WTC11 (cell line): ENCODE results near the gene WDFY4. TPM values are rescaled to one million over a fixed set of nuclear protein-coding genes. Genes with fewer than 3 reads are reported as not detected.

Source experiments
- ATAC-seq: fragments of 200-7000 bp; cut with Tn5 transposase; 2 replicates; pipeline ENCODE4 v1.10.0; 2021; ENCODE audit warnings: mild to moderate bottlenecking, moderate library complexity
- CTCF ChIA-PET: fragments of 300-600 bp; sonication (Branson Sonifier 250); formaldehyde crosslinking; loops from one replicate; lab custom pipeline; 2021; ENCODE audit warnings: antibody characterized with exemption; lab: Charles Lee
- POLR2A ChIA-PET: fragments of 350-600 bp; sonication (Branson Sonifier 250); formaldehyde crosslinking; loops from one replicate; lab custom pipeline; 2021; ENCODE audit warnings: antibody characterized with exemption; lab: Charles Lee
- DNase-seq: peaks from one replicate; pipeline ENCODE4 v3.0.0; 2021; ENCODE audit warnings: low spot score
- H3K27ac Mint-ChIP-seq: 2 replicates; pipeline ENCODE4 v1.8.0; 2021; ENCODE audit warnings: mixed read lengths
- H3K27me3 Mint-ChIP-seq: 2 replicates; pipeline ENCODE4 v1.8.0; 2021; ENCODE audit warnings: low read depth, mild to moderate bottlenecking, moderate library complexity, mixed read lengths
- H3K36me3 Mint-ChIP-seq: 2 replicates; pipeline ENCODE4 v1.8.0; 2021; ENCODE audit warnings: mixed read lengths
- H3K4me1 Mint-ChIP-seq: 2 replicates; pipeline ENCODE4 v1.8.0; 2022; ENCODE audit warnings: mixed read lengths
- H3K4me3 Mint-ChIP-seq: 2 replicates; pipeline ENCODE4 v1.8.0; 2021; ENCODE audit warnings: mild to moderate bottlenecking, moderate library complexity, mixed read lengths
- H3K9me3 Mint-ChIP-seq: 2 replicates; pipeline ENCODE4 v1.8.0; 2021; ENCODE audit warnings: mixed read lengths
- ATF3 ChIP-seq: sonication (generic); formaldehyde crosslinking; conservative IDR thresholded peaks from 2 replicates; pipeline ENCODE4 v1.8.1; 2022; ENCODE audit warnings: mild to moderate bottlenecking, missing genetic modification reagents
- EMX1 ChIP-seq: fragments of 250-450 bp; sonication (Bioruptor Pico); IDR thresholded peaks from 2 replicates; pipeline ENCODE4 v1.8.0; 2021; ENCODE audit warnings: mild to moderate bottlenecking
- FOXK1 ChIP-seq: sonication (generic); formaldehyde crosslinking; IDR thresholded peaks from 2 replicates; pipeline ENCODE4 v1.8.0; 2022; ENCODE audit warnings: mild to moderate bottlenecking, moderate library complexity, missing genetic modification reagents
- GRHL2 ChIP-seq: fragments of 250-450 bp; sonication (Bioruptor Pico); IDR thresholded peaks from 2 replicates; pipeline ENCODE4 v1.8.0; 2022; ENCODE audit warnings: mild to moderate bottlenecking, moderate library complexity; ENCODE audit not compliant: insufficient replicate concordance, severe bottlenecking
- KAT7 ChIP-seq: sonication (generic); formaldehyde crosslinking; IDR thresholded peaks from 2 replicates; pipeline ENCODE4 v1.8.1; 2023; ENCODE audit warnings: missing genetic modification reagents, mild to moderate bottlenecking, borderline replicate concordance
- NFE2L1 ChIP-seq: sonication (generic); formaldehyde crosslinking; IDR thresholded peaks from 2 replicates; pipeline ENCODE4 v1.8.1; 2023; ENCODE audit warnings: missing genetic modification reagents
- NR1H2 ChIP-seq: sonication (generic); formaldehyde crosslinking; IDR thresholded peaks from 2 replicates; pipeline ENCODE4 v1.9.0; 2021; ENCODE audit warnings: mild to moderate bottlenecking, moderate library complexity, missing genetic modification reagents
- NR2C2 ChIP-seq: sonication (generic); formaldehyde crosslinking; IDR thresholded peaks from 2 replicates; pipeline ENCODE4 v1.8.0; 2022; ENCODE audit warnings: mild to moderate bottlenecking, missing genetic modification reagents
- SMAD4 ChIP-seq: sonication (generic); formaldehyde crosslinking; IDR thresholded peaks from 2 replicates; pipeline ENCODE4 v1.8.0; 2022; ENCODE audit warnings: mild to moderate bottlenecking, missing genetic modification reagents
- SOX15 ChIP-seq: fragments of 250-450 bp; sonication (Bioruptor Pico); IDR thresholded peaks from 2 replicates; pipeline ENCODE4 v1.9.0; 2021; ENCODE audit warnings: mild to moderate bottlenecking
- TCF7 ChIP-seq: sonication (generic); formaldehyde crosslinking; IDR thresholded peaks from 2 replicates; pipeline ENCODE4 v1.8.0; 2022; ENCODE audit warnings: mild to moderate bottlenecking, low read depth, missing genetic modification reagents, moderate library complexity
- USF2 ChIP-seq: sonication (generic); formaldehyde crosslinking; IDR thresholded peaks from 2 replicates; pipeline ENCODE4 v1.8.1; 2023; ENCODE audit warnings: mild to moderate bottlenecking, missing genetic modification reagents, moderate library complexity
- ZBTB21 ChIP-seq: sonication (generic); formaldehyde crosslinking; IDR thresholded peaks from 2 replicates; pipeline ENCODE4 v1.8.1; 2023; ENCODE audit warnings: mild to moderate bottlenecking, missing genetic modification reagents, borderline replicate concordance
- ZNF219 ChIP-seq: sonication (generic); formaldehyde crosslinking; IDR thresholded peaks from 2 replicates; pipeline ENCODE4 v1.8.0; 2023; ENCODE audit warnings: missing genetic modification reagents, mild to moderate bottlenecking, borderline replicate concordance
- ZNF317 ChIP-seq: sonication (generic); formaldehyde crosslinking; IDR thresholded peaks from 2 replicates; pipeline ENCODE4 v1.8.1; 2023; ENCODE audit warnings: low read depth, mild to moderate bottlenecking, moderate library complexity, missing genetic modification reagents, borderline replicate concordance
- ZNF396 ChIP-seq: fragments of 250-450 bp; sonication (Bioruptor Pico); IDR thresholded peaks from 2 replicates; pipeline ENCODE4 v1.8.0; 2021; ENCODE audit warnings: mild to moderate bottlenecking, moderate library complexity, borderline replicate concordance
- ZNF416 ChIP-seq: fragments of 250-450 bp; sonication (Bioruptor Pico); IDR thresholded peaks from 2 replicates; pipeline ENCODE4 v1.9.0; 2021; ENCODE audit warnings: mild to moderate bottlenecking, inconsistent platforms
- total RNA-seq: library from RNA; stranded (reverse); gene quantifications from 3 replicates; pipeline ENCODE4 v1.2.3, GENCODE V29; 2021
- TF ChIP-seq, protein P1 (sequence below): fragments of 250-450 bp; sonication (Bioruptor Pico); IDR thresholded peaks from 2 replicates; pipeline ENCODE4 v1.9.0; 2021; ENCODE audit warnings: moderate library complexity, mild to moderate bottlenecking, inconsistent platforms, borderline replicate concordance
- TF ChIP-seq, protein P2 (sequence below): sonication (generic); formaldehyde crosslinking; IDR thresholded peaks from 2 replicates; pipeline ENCODE4 v1.8.1; 2023; ENCODE audit warnings: mild to moderate bottlenecking, missing genetic modification reagents
- TF ChIP-seq, protein P3 (sequence below): sonication (generic); formaldehyde crosslinking; IDR thresholded peaks from 2 replicates; pipeline ENCODE4 v1.8.1; 2022; ENCODE audit warnings: low read depth, missing genetic modification reagents, borderline replicate concordance
- TF ChIP-seq, protein P4 (sequence below): sonication (generic); formaldehyde crosslinking; IDR thresholded peaks from 2 replicates; pipeline ENCODE4 v1.8.0; 2022; ENCODE audit warnings: mild to moderate bottlenecking, missing genetic modification reagents

The WDFY4 gene
- total RNA-seq, 1 experiment from 2014 or later: 0.13 TPM

- Mint-ChIP-seq H3K9me3 (no peaks in the 10 kb centered on the region), H3K36me3 (no peaks in the 10 kb centered on the region), H3K4me3 (no peak overlapping the region), H3K27ac (no peak overlapping the region), H3K27me3 (no peaks in the 10 kb centered on the region), H3K4me1 (no peaks in the 10 kb centered on the region; the same call in 1 of the 2 replicates)
- no peak for DNase-seq
- ATAC-seq: no peak; the same call in 1 of the 2 replicates
- TF ChIP-seq, protein P1, sequence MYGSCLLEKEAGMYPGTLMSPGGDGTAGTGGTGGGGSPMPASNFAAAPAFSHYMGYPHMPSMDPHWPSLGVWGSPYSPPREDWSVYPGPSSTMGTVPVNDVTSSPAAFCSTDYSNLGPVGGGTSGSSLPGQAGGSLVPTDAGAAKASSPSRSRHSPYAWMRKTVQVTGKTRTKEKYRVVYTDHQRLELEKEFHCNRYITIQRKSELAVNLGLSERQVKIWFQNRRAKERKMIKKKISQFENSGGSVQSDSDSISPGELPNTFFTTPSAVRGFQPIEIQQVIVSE: no peak
- no peak for TF ChIP-seq KAT7 (CRISPR knock-in tag)
- no peak for TF ChIP-seq NFE2L1 (CRISPR knock-in tag)
- TF ChIP-seq ZNF396 (CRISPR knock-in tag): no peak
- TF ChIP-seq, protein P2, sequence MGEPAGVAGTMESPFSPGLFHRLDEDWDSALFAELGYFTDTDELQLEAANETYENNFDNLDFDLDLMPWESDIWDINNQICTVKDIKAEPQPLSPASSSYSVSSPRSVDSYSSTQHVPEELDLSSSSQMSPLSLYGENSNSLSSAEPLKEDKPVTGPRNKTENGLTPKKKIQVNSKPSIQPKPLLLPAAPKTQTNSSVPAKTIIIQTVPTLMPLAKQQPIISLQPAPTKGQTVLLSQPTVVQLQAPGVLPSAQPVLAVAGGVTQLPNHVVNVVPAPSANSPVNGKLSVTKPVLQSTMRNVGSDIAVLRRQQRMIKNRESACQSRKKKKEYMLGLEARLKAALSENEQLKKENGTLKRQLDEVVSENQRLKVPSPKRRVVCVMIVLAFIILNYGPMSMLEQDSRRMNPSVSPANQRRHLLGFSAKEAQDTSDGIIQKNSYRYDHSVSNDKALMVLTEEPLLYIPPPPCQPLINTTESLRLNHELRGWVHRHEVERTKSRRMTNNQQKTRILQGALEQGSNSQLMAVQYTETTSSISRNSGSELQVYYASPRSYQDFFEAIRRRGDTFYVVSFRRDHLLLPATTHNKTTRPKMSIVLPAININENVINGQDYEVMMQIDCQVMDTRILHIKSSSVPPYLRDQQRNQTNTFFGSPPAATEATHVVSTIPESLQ: no peak
- TF ChIP-seq EMX1 (CRISPR knock-in tag): no peak
- TF ChIP-seq, protein P3, sequence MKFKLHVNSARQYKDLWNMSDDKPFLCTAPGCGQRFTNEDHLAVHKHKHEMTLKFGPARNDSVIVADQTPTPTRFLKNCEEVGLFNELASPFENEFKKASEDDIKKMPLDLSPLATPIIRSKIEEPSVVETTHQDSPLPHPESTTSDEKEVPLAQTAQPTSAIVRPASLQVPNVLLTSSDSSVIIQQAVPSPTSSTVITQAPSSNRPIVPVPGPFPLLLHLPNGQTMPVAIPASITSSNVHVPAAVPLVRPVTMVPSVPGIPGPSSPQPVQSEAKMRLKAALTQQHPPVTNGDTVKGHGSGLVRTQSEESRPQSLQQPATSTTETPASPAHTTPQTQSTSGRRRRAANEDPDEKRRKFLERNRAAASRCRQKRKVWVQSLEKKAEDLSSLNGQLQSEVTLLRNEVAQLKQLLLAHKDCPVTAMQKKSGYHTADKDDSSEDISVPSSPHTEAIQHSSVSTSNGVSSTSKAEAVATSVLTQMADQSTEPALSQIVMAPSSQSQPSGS (CRISPR knock-in tag): no peak
- TF ChIP-seq ZNF416: no peak
- no peak for TF ChIP-seq ZNF317 (CRISPR knock-in tag)
- TF ChIP-seq, protein P4, sequence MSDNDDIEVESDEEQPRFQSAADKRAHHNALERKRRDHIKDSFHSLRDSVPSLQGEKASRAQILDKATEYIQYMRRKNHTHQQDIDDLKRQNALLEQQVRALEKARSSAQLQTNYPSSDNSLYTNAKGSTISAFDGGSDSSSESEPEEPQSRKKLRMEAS: no peak
- TF ChIP-seq SOX15 (CRISPR knock-in tag): no peak
- POLR2A ChIA-PET: no interaction called here
- CTCF ChIA-PET: no interaction called here
Measured at GRCh38 chr10:48838834-48839233, 154.2 kb downstream of the WDFY4 start.

DNA sequence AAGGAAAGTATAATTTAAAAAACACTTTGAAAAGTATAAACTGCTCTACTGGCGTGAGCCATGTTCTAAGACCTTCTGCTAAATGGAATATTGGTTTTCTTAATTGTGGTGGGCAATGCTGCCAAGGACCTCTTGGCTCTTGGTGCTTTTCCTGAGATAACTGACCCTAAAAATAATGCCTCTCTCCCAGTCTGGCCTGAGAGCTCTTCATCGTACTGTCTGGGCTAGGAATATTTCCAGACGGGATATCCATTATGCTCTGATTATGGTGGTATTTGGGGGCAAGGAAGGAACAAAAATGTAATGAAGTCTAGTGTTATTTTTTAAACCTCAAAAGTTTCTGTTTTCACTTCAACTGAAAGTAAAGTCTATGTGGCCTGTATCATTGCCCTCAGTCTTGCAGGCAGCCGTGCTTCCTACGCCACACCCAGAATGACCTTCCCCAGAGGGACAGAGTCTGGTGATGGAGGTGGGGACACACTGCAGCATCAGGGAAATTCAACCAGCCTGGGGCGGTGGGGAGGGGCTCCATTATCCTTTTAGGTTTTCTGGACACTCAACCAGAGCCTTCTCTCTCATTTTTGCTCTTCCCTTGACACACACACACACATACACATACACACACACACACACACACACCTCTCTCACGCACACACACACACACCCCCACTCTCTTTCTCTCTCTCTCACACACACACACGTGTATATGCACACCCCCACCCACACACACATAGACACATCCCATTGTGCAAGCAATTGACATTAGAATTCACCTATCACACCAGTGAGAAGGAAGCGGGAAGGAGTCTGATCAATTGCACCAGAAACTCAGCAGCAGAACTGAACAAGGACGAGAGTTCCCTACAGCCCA is 155.4 kb downstream of the WDFY4 start:
- Mint-ChIP-seq H3K27ac (no peak overlapping the region), H3K27me3 (no peaks in the 10 kb centered on the region), H3K4me3 (no peak overlapping the region), H3K36me3 (no peaks in the 10 kb centered on the region), H3K4me1 (no peaks in the 10 kb centered on the region; the same call in 1 of the 2 replicates), H3K9me3 (no peaks in the 10 kb centered on the region)
- ChIA-PET POLR2A (no interaction called here), CTCF (no interaction called here)
- ATAC-seq (no peak), DNase-seq (no peak)
- TF ChIP-seq NR1H2 (CRISPR knock-in tag): no peak
- TF ChIP-seq, protein P4: no peak
- TF ChIP-seq FOXK1 (CRISPR knock-in tag): no peak
- TF ChIP-seq TCF7: no peak
- TF ChIP-seq ATF3 (CRISPR knock-in tag): no peak
- TF ChIP-seq ZNF219 (CRISPR knock-in tag): no peak
- TF ChIP-seq GRHL2 (CRISPR knock-in tag): no peak
- TF ChIP-seq SMAD4: no peak
- no peak for TF ChIP-seq USF2 (CRISPR knock-in tag)
- TF ChIP-seq, protein P1: no peak
- no peak for TF ChIP-seq NR2C2 (CRISPR knock-in tag)
- no peak for TF ChIP-seq EMX1 (CRISPR knock-in tag)
- TF ChIP-seq ZNF317 (CRISPR knock-in tag): no peak
- TF ChIP-seq ZBTB21 (CRISPR knock-in tag): no peak
- TF ChIP-seq, protein P3 (CRISPR knock-in tag): no peak
